GM10248 (cell line): ENCODE results near the gene RASA3.

Experiments
- CTCF ChIA-PET: fragments of 300-600 bp; sonication (Branson Sonifier 250); formaldehyde crosslinking; extraction: SDS; loops from one replicate; lab custom pipeline; 2021; ENCODE audit warnings: antibody characterized with exemption; lab: Yijun Ruan, JAX
- POLR2A ChIA-PET: fragments of 350-650 bp; sonication (Branson Sonifier 250); formaldehyde crosslinking; extraction: SDS; loops from one replicate; lab custom pipeline; 2020; ENCODE audit warnings: antibody characterized with exemption; lab: Yijun Ruan, JAX
- DNase-seq: peaks from one replicate; pipeline ENCODE4 v3.0.0; 2012; ENCODE audit errors: extremely low spot score
- TF ChIP-seq, protein P1 (sequence below): IDR thresholded peaks from 2 replicates; pipeline ENCODE4 v1.5.1; 2012; ENCODE audit warnings: mild to moderate bottlenecking, low read depth; ENCODE audit errors: extremely low read depth, missing control alignments, control extremely low read depth

RASA3 gene

GRCh38 chr13:114065926-114066774 lies 66.3 kb downstream of the RASA3 start:
- DNase-seq: no peak
- ChIA-PET POLR2A (no interaction called here), CTCF (interaction anchor here (0.9 to 2.6 kb wide), 2 partner anchors 29 to 45 kb away, joined by 3 to 12 read pairs; no protein-coding TSS in a partner anchor)
- TF ChIP-seq, protein P1, sequence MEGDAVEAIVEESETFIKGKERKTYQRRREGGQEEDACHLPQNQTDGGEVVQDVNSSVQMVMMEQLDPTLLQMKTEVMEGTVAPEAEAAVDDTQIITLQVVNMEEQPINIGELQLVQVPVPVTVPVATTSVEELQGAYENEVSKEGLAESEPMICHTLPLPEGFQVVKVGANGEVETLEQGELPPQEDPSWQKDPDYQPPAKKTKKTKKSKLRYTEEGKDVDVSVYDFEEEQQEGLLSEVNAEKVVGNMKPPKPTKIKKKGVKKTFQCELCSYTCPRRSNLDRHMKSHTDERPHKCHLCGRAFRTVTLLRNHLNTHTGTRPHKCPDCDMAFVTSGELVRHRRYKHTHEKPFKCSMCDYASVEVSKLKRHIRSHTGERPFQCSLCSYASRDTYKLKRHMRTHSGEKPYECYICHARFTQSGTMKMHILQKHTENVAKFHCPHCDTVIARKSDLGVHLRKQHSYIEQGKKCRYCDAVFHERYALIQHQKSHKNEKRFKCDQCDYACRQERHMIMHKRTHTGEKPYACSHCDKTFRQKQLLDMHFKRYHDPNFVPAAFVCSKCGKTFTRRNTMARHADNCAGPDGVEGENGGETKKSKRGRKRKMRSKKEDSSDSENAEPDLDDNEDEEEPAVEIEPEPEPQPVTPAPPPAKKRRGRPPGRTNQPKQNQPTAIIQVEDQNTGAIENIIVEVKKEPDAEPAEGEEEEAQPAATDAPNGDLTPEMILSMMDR: no peak

DNA sequence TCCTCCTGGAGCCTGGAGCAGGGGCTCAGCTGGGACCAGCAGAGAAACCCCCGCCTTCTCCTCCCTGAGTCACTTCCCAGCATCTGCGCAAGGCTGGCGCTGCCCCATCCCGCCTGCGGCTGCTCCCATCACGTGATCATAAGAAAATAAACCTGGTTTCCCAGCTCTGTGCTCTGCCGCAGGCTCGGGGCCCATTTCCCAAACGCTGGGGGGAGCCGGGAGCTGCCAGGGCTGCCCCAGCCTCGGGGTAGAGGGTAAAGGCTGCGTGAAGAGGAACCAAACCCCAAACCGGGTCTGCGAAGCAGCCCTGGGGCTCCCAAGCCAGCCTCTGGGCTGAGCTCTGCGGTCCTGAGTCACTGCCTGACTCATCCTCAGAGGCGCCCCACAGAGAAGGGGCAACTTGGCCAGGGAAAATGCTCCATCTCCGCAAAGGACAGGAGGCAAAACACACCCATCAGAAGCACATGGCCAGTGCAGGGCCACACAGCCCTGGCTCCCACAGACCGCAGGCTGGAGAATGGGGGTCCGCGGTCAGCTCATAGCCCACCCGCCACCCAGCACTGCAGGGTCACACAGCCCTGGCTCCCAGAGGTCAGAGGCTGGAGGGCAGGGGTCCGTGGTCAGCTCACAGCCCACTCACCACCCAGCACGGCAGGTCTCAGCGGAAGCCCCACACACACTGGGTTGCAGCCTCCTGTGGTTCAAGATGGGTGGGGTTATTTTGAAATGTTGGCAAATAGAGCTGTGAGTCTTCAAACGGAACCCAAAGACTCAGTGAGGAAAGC lies 67.1 kb downstream of the RASA3 start:
- CTCF ChIA-PET: interaction anchor here (0.9 to 2.6 kb wide), 2 partner anchors 29 to 44 kb away, joined by 3 to 12 read pairs; no protein-coding TSS in a partner anchor
- DNase-seq: peak; percentile 61

DNA sequence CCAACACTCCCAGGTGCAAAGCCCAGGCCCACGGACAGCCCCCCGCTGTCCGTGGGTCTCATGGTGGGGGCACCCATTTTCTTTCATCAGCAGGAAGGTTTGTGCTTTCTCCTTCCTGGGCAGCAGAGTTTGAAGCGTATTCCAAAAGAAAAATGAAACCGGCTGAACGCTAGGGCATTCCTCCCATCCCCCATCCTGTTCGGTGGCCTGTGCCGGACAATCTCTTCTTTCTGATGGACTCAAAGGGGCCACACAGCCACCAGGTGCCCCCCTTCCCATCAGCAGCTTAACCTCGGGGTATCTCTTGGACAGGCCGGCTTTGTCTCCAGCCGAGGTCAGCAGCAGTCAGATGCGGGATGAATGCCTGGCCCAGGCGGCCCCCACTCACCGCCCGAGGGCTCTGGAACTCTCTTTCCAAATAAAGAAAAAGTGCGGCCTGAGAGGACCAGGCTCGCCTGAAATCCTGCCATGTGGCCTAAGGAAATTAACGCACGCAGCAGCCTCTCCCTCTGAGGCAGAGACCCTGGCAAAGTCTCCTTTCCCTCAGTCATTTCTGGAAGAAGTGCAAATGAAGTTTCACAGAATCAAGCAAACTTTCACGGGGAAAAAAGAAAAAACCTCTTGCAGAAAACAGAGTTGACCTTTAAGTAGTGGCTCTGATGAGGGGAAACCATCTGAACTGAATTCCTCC lies 67.8 kb downstream of the RASA3 start:
- no peak for DNase-seq
- TF ChIP-seq, protein P1: no peak
- ChIA-PET CTCF (interaction anchor here (2.6 kb wide), 1 partner anchor 30 kb away, joined by 12 read pairs; no protein-coding TSS in a partner anchor), POLR2A (no interaction called here)

More for the DNA sequence above, 67.1 kb downstream of the RASA3 start:
- POLR2A ChIA-PET: no interaction called here
- TF ChIP-seq, protein P1: no peak

DNA sequence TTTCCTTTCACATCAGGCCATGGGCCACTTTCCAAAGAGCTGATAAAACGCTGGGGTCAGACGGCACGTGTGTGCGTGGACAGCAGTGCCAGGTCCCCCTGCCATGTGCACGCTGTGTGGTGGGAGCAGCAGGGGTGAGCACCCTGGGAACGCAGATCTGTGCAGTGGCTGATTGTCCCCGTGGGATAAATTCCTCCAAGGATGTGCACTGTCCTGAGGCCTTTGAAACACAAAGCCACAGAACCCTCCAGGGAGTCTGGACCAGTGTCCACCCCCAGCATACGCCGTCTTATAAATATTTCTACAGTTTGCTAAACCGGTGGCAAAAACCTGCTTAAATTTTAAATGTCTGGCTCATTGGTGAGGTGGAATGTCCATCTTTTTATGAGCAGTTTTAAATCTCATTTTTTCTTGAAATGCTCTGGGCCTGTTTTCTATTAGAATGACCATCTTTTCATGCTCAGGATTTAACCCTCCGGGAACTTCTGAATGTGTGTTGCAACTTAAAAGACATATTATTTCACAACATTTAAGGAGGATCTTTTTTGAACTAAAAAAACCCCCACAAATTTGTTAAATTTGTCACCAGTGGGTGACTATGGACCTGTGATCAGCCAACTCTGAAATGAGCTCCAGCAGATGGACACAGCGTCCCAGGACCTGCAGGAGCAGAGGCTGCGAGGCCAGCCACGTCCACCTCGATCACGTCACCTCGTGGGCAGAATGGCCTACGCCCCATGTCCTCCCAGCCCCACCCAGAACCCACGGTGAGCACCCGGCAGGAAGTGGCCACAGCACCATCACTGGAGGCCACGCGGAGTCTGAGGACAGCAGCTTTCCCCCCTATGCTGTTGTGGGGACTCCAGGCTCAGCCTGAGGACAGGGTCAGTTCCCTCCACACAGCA lies 68.6 kb downstream of the RASA3 start:
- POLR2A ChIA-PET: interaction anchor here (0.5 kb wide), 1 partner anchor 15 kb away, joined by 3 read pairs; no protein-coding TSS in a partner anchor
- TF ChIP-seq, protein P1: no peak
- CTCF ChIA-PET: interaction anchor here (2.6 kb wide), 1 partner anchor 31 kb away, joined by 12 read pairs; no protein-coding TSS in a partner anchor
- no peak for DNase-seq

- ChIA-PET POLR2A (interaction anchor here (0.5 kb wide), 1 partner anchor 14 kb away, joined by 3 read pairs; no protein-coding TSS in a partner anchor), CTCF (no interaction called here)
- TF ChIP-seq, protein P1: no peak
- DNase-seq: no peak
Observed at GRCh38 chr13:114062754-114063153, 69.7 kb downstream of the RASA3 start.
